GM19395 (cell line): Measurements from ENCODE around the gene MAGEB3.

Source experiments
- ATAC-seq: cut with Tn5 transposase; IDR thresholded peaks from one replicate; pipeline ENCODE4 v1.9.1; 2021; ENCODE audit warnings: mild to moderate bottlenecking, moderate library complexity; ENCODE audit not compliant: unreplicated experiment

MAGEB3 gene

GRCh38 chrX:30275498-30275897 is 45.0 kb downstream of the MAGEB3 start:
- no peak for ATAC-seq

DNA sequence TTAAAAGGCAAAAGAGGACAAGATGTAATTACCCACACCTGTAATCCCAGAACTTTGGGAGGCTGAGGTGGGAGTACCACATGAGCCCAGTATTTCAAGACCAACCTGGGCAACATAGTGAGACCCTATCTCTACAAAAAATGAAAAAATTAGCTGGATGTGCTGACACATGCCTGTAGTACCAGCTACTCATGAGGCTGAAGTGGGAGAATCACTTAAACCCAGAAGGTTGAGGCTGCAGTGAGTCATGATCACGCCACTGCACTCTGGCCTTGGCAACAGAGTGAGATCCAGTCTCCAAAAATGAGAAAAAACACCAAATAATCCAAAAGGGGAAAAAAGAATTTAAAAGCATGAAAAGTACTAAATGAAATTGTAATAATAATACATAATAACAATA is 47.9 kb downstream of the MAGEB3 start:
- no peak for ATAC-seq

GRCh38 chrX:30280428-30280827 is 50.0 kb downstream of the MAGEB3 start:
- no peak for ATAC-seq

GRCh38 chrX:30282527-30282926 is 52.1 kb downstream of the MAGEB3 start:
- no peak for ATAC-seq

DNA sequence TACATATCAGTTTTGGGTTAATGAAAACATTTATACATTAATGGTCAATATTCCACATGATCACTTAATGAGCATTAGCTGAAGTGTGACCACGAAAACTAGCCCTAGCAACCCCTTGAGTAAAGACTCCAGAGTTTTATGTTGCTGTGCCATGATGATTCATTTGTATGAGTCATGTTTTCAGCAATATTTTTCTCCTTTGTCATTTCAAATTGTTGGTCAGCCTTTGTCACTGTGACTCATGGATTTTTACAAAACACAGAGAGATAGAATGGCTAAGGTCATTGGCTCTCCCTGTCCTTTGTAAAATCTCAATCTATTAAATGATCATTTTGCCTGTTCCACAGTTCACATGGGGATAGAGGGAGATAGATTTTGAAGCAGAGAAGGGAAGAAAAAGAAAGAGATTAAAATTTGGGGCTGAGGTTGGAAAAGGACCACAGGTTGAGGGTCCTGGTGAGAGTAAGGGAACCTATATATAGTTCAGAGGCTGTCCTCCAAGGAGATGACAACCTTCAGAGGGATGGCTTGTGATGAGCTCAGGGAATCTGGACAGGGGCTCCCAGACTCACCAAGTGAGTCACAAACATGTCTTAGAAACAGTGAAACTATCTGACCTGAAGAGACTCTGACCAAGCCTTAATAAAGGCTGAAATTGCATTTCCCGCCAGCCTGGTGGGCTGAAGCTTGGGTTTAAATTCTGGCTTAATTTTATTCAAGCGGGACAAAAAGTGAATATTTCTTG is 53.2 kb downstream of the MAGEB3 start:
- no peak for ATAC-seq
